Hepatocyte (in vitro differentiated cells): ENCODE measurements around the gene ST8SIA5.

Source experiments
- CTCF ChIP-seq: fragments of 200-600 bp; sonication (generic); IDR thresholded peaks from 2 replicates; pipeline ENCODE4 v1.5.1; 2016; ENCODE audit warnings: antibody characterized with exemption, mild to moderate bottlenecking; ENCODE audit not compliant: poor library complexity
- EZH2phosphoT487 ChIP-seq: fragments of 200-600 bp; sonication (generic); IDR thresholded peaks from one replicate; pipeline ENCODE4 v1.6.1; 2018; ENCODE audit warnings: antibody characterized with exemption, mild to moderate bottlenecking, low read depth, moderate library complexity; ENCODE audit not compliant: unreplicated experiment, severe bottlenecking

- TF ChIP-seq CTCF, result no peak
- TF ChIP-seq EZH2phosphoT487, result no peak
Measured at GRCh38 chr18:46704816-46705215, 52.0 kb downstream of the ST8SIA5 start.
